ENCODE data around the gene NFE2L2. TPM values are rescaled to one million over a fixed set of nuclear protein-coding genes. Genes with fewer than 3 reads are reported as not detected.
A peak's percentile ranks its signal among the peaks of the same experiment; 100 is the strongest.
"Not testable (repeated sequence)": the region's sequence is repeated elsewhere in the genome, so short reads cannot be mapped to it uniquely, and the experiment has no call there.

The NFE2L2 gene
- total RNA-seq, 4 donors from 2014 or later: 62.0 to 115 (median 72.3) TPM

- H3K4me1 ChIP-seq: peaks cover 16 to 47% (median 39%) of the 10 kb centered on the region in 4 donors
- WGBS: 76% methylated on average over 3 of the region's 3 CpGs
Observed at GRCh38 chr2:177221970-177222369, 42.6 kb downstream of the NFE2L2 start.

DNA sequence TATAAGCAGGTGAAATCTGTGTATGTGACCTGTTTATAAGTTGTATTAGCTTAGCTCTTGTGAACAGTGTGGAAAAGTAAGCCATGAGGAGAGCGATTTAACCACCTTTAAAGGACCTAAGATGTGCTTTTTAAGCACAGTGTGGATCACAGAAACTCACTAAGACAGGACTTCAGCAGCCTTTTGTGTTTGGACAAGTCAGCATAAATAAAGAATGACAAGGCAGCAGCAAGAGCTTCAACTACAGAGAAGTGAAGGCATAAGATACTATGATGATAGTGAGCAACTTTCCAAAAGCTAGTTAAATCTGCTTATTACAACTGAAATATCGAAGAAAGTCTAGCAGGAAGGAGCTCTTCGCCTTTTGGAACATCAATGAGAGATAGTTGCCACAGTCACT, 43.0 kb downstream of the NFE2L2 start:
- Histone ChIP-seq H3K4me3 (no peak overlapping the region), H3K36me3 (peaks cover 47 to 86% (median 76%) of the 10 kb centered on the region in 4 donors), H3K9me3 (no peaks in the 10 kb centered on the region), H3K27ac (replicated peaks in 1 of 4) (peak overlapping the region in 1 of 4 donors; percentile 13), H3K27me3 (no peaks in the 10 kb centered on the region), H3K4me1 (peaks cover 16 to 47% (median 43%) of the 10 kb centered on the region in 4 donors)
- intact Hi-C loops (cut with DNase I): no loop called here
- DNase-seq (ENCODE audit: extremely low spot score): no peak
- 93% methylated on average over 3 of the region's 3 CpGs for WGBS
- TF ChIP-seq, protein P1, sequence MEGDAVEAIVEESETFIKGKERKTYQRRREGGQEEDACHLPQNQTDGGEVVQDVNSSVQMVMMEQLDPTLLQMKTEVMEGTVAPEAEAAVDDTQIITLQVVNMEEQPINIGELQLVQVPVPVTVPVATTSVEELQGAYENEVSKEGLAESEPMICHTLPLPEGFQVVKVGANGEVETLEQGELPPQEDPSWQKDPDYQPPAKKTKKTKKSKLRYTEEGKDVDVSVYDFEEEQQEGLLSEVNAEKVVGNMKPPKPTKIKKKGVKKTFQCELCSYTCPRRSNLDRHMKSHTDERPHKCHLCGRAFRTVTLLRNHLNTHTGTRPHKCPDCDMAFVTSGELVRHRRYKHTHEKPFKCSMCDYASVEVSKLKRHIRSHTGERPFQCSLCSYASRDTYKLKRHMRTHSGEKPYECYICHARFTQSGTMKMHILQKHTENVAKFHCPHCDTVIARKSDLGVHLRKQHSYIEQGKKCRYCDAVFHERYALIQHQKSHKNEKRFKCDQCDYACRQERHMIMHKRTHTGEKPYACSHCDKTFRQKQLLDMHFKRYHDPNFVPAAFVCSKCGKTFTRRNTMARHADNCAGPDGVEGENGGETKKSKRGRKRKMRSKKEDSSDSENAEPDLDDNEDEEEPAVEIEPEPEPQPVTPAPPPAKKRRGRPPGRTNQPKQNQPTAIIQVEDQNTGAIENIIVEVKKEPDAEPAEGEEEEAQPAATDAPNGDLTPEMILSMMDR (IDR thresholded peaks at IDR 0.05): no peak
- TF ChIP-seq POLR2AphosphoS5 (IDR thresholded peaks at IDR 0.05) (no peak), EP300 (IDR thresholded peaks at IDR 0.05) (no peak), POLR2A (IDR thresholded peaks at IDR 0.05; ENCODE audit: low read depth) (no peak)

More at GRCh38 chr2:177221970-177222369, 42.6 kb downstream of the NFE2L2 start:
- H3K36me3 ChIP-seq: peaks cover 43 to 81% (median 71%) of the 10 kb centered on the region in 4 donors
- TF ChIP-seq, protein P1 (IDR thresholded peaks at IDR 0.05): no peak
- TF ChIP-seq EP300 (IDR thresholded peaks at IDR 0.05): no peak
- no peak for TF ChIP-seq POLR2A (IDR thresholded peaks at IDR 0.05; ENCODE audit: low read depth)
- no peak for TF ChIP-seq POLR2AphosphoS5 (IDR thresholded peaks at IDR 0.05)
- no peak overlapping the region for H3K4me3 ChIP-seq
- no peaks in the 10 kb centered on the region for H3K9me3 ChIP-seq
- intact Hi-C loops (cut with DNase I): no loop called here
- no peaks in the 10 kb centered on the region for H3K27me3 ChIP-seq
- DNase-seq (ENCODE audit: extremely low spot score): no peak
- H3K27ac ChIP-seq (replicated peaks in 1 of 4): peak overlapping the region in 1 of 4 donors; percentile 13

GRCh38 chr2:177219787-177220186, 44.7 kb downstream of the NFE2L2 start:
- H3K27me3 ChIP-seq; H3K27ac ChIP-seq (replicated peaks in 1 of 4); intact Hi-C loops (cut with DNase I); H3K9me3 ChIP-seq; H3K4me3 ChIP-seq; DNase-seq (ENCODE audit: extremely low spot score): not testable (repeated sequence)
- WGBS: 92% methylated on average over 2 of the region's 2 CpGs
- peaks cover 52 to 96% (median 77%) of the 10 kb centered on the region in 4 donors for H3K36me3 ChIP-seq
- peaks cover 29 to 63% (median 61%) of the 10 kb centered on the region in 4 donors for H3K4me1 ChIP-seq

DNA sequence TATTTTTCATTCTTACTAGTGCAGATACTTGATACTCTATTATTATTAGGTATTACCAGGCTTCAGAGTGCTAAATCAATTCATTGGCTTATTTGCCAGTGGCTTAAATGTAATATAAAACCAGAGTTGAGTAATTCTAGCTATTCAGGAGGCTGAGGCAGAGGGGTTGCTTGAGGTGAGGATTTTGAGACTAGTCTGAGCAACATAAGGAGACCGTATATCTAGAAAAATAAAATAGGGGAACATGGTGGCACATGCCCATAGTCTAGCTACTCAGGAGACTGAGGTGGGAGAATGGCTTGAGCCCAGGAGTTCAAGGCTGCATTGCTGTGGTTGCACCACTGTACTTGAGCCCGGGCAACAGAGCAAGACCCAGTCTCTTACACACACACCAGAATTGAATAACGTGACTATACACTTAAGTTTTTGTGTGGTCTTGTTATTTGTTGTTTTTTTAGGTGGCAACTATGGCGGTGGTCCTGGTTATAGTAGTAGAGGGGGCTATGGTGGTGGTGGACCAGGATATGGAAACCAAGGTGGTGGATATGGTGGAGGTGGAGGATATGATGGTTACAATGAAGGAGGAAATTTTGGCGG, 47.2 kb downstream of the NFE2L2 start:
- intact Hi-C loops (cut with DNase I): no loop called here
- no peak for DNase-seq (ENCODE audit: extremely low spot score)

More for the DNA sequence above, 47.2 kb downstream of the NFE2L2 start:
- no peak for TF ChIP-seq POLR2A (IDR thresholded peaks at IDR 0.05; ENCODE audit: low read depth)
- no peak for TF ChIP-seq EP300 (IDR thresholded peaks at IDR 0.05)
- TF ChIP-seq, protein P1 (IDR thresholded peaks at IDR 0.05): no peak
- TF ChIP-seq POLR2AphosphoS5 (IDR thresholded peaks at IDR 0.05): no peak
- Histone ChIP-seq H3K9me3 (no peaks in the 10 kb centered on the region), H3K27me3 (no peaks in the 10 kb centered on the region), H3K4me3 (no peak overlapping the region), H3K4me1 (peaks cover 39 to 76% (median 71%) of the 10 kb centered on the region in 4 donors), H3K27ac (replicated peaks in 1 of 4) (peak overlapping the region in 1 of 4 donors; percentile 18), H3K36me3 (peaks cover 45 to 74% (median 59%) of the 10 kb centered on the region in 4 donors)
- WGBS: 82% methylated on average over 5 of the region's 5 CpGs

Data from esophagus muscularis mucosa (tissue), 4 donors.